SW480 (cell line): Measurements from ENCODE around the gene EXOC3L4.
A peak's percentile ranks its signal among the peaks of the same experiment; 100 is the strongest.

Experiments used
- DNase-seq: peaks from one replicate; pipeline ENCODE4 v3.0.0-alpha.2; 2016; ENCODE audit warnings: low spot score

The EXOC3L4 gene

GRCh38 chr14:103091041-103091882 is 3.3 kb upstream of the EXOC3L4 start:
- DNase-seq = peak; percentile 70

GRCh38 chr14:103091883-103092222 is 2.7 kb upstream of the EXOC3L4 start:
- DNase-seq = no peak

- no peak for DNase-seq
Observed at GRCh38 chr14:103093856-103094405, 594 bp upstream of the EXOC3L4 start.

- no peak for DNase-seq
Observed at GRCh38 chr14:103095210-103095778, 769 bp downstream of the EXOC3L4 start.

- no peak for DNase-seq
Observed at GRCh38 chr14:103096387-103096786, 1.9 kb downstream of the EXOC3L4 start.

GRCh38 chr14:103097244-103097993 is 2.9 kb downstream of the EXOC3L4 start:
- no peak for DNase-seq

GRCh38 chr14:103097994-103098957 is 3.8 kb downstream of the EXOC3L4 start:
- DNase-seq = no peak

GRCh38 chr14:103099081-103099732 is 4.7 kb downstream of the EXOC3L4 start:
- DNase-seq = no peak

- DNase-seq = no peak
Observed at GRCh38 chr14:103099733-103100280, 5.3 kb downstream of the EXOC3L4 start.

- DNase-seq = no peak
Observed at GRCh38 chr14:103100281-103101121, 6.0 kb downstream of the EXOC3L4 start.

- DNase-seq = no peak
Observed at GRCh38 chr14:103101257-103101962, 6.9 kb downstream of the EXOC3L4 start.

GRCh38 chr14:103101963-103102688 is 7.6 kb downstream of the EXOC3L4 start:
- no peak for DNase-seq

- DNase-seq = no peak
Observed at GRCh38 chr14:103102689-103103260, 8.2 kb downstream of the EXOC3L4 start.

- peak; percentile 85 for DNase-seq
Observed at GRCh38 chr14:103103461-103104388, 9.2 kb downstream of the EXOC3L4 start.

- DNase-seq = no peak
Observed at GRCh38 chr14:103104389-103104653, 9.8 kb downstream of the EXOC3L4 start.

- peak; percentile 75 for DNase-seq
Observed at GRCh38 chr14:103104654-103105452, 10.3 kb downstream of the EXOC3L4 start.
